SK-N-MC (cell line): ENCODE measurements around the gene PDE5A.

Source experiments
- EZH2 ChIP-seq: fragments of 200-600 bp; sonication (generic); IDR thresholded peaks from one replicate; pipeline ENCODE4 v1.6.1; 2017; ENCODE audit warnings: antibody characterized with exemption
- FOXP2 ChIP-seq: optimal IDR thresholded peaks from 2 replicates; pipeline ENCODE3; 2011; ENCODE audit warnings: mild to moderate bottlenecking, moderate library complexity; ENCODE audit not compliant: insufficient read depth; ENCODE audit errors: extremely low read length, control extremely low read depth
- POLR2AphosphoS5 ChIP-seq: IDR thresholded peaks from 2 replicates; pipeline ENCODE4 v1.6.1; 2012; ENCODE audit warnings: mild to moderate bottlenecking, low read depth, low read length, borderline replicate concordance

DNA sequence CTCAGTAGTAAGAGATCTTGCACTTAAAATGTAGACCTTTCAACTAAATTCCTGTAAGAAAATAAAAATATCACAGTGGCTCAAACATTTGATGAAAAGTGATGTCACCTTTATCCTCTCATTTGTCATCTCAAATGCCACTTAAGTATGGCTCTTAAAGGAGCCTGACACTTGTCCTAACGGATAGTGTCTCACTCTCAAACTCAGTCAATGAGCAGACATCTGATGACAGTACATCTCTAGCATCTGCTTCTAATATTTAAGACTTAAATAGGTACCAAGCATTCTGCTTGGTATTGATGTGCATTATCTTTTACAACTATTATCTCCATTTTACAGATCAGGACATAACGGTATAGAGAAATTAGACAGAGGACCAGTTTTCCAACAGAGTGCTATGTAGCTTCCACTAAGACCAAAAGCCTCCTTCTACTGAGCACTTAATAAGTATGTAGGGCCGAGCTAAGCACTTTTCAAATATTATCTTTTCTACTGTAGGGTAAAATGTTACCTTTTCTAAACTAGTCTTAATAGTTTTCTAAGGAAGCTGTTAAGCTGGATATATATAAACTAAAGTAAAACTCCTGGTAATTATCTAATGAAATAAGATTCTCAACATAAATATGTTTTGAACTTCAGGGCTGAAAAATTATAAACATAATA, 110.2 kb downstream of the PDE5A start:
- TF ChIP-seq POLR2AphosphoS5 (no peak), EZH2 (no peak), FOXP2 (no peak)
